Sigmoid colon (tissue), 7 donors: Measurements from ENCODE around the gene TMEM135. TPM values are rescaled to one million over a fixed set of nuclear protein-coding genes. Genes with fewer than 3 reads are reported as not detected.

ENCODE experiments used
- DNase-seq: peaks from one replicate; pipeline ENCODE4 v3.0.0-alpha.2; 2019
- H3K27ac ChIP-seq, 4 donors: fragments of 200-600 bp; sonication (generic); one replicate each; pipeline ENCODE4 v1.5.1; 2016 to 2019; ENCODE audit warnings: mild to moderate bottlenecking in 1 of 4
- H3K27me3 ChIP-seq, 3 donors: fragments of 200-600 bp; sonication (generic); one replicate each; pipeline ENCODE4 v1.5.1; 2019; ENCODE audit warnings: mild to moderate bottlenecking in 1 of 3
- H3K36me3 ChIP-seq, 4 donors: fragments of 200-600 bp; sonication (generic); one replicate each; pipeline ENCODE4 v1.5.1; 2016 to 2019
- H3K4me1 ChIP-seq, 4 donors: fragments of 200-600 bp; sonication (generic); one replicate each; pipeline ENCODE4 v1.5.1; 2017 to 2019
- H3K4me3 ChIP-seq, 4 donors: fragments of 200-600 bp; sonication (generic); one replicate each; pipeline ENCODE4 v1.5.1; 2017 to 2019; ENCODE audit warnings: mild to moderate bottlenecking in 2 of 4, moderate library complexity in 1 of 4
- H3K9me3 ChIP-seq, 4 donors: fragments of 200-600 bp in 3 of 4; sonication (generic) in 3 of 4; one replicate each; pipeline versions ENCODE4 v1.5.1 to v1.6.1; 2013 to 2019
- CTCF ChIP-seq, 4 experiments: fragments of 450-650 bp in 3 of 4; fragments of 200-600 bp in 1 of 4; IDR thresholded peaks; one replicate each; pipeline ENCODE4 v1.5.1; 2016 to 2019; ENCODE audit warnings: antibody characterized with exemption in 4 of 4, mild to moderate bottlenecking in 3 of 4, moderate library complexity in 2 of 4
- EP300 ChIP-seq, 4 donors: sonication (generic); formaldehyde crosslinking; IDR thresholded peaks; one replicate each; pipeline ENCODE4 v1.6.1; 2017; ENCODE audit warnings: antibody characterized with exemption in 4 of 4
- POLR2A ChIP-seq, 2 donors: fragments of 450-650 bp; IDR thresholded peaks; one replicate each; pipeline ENCODE4 v1.6.1; 2016; ENCODE audit warnings: antibody characterized with exemption in 2 of 2, mild to moderate bottlenecking in 2 of 2, moderate library complexity in 2 of 2
- POLR2AphosphoS5 ChIP-seq, 4 donors: sonication (generic); formaldehyde crosslinking; IDR thresholded peaks; one replicate each; pipeline ENCODE4 v1.6.1; 2017; ENCODE audit warnings: antibody characterized with exemption in 4 of 4
- WGBS, 2 donors: extraction: QIAGEN DNeasy Blood & Tissue Kit; methylation state at CpG; one replicate each; pipeline ENCODE4 v1.1.7; 2013; 5-methylcytosine and 5-hydroxymethylcytosine counted together
- intact Hi-C: fragments of 100-400 bp; cut with DNase I; formaldehyde crosslinking; loops from one replicate; pipeline ENCODE4 v1.15.1; 2023
- polyA plus RNA-seq, 3 donors: library from polyadenylated mRNA; stranded (reverse); fragments of 200-250 nt; gene quantifications; one replicate each; pipeline ENCODE4 v1.2.3, GENCODE V29; 2013
- total RNA-seq, 4 donors: library from RNA; depleted of rRNA; stranded (reverse); fragments of >200 nt; gene quantifications; one replicate each; pipeline ENCODE4 v1.1.0, GENCODE V29; 2016
- donor health status: healthy with polysubstance abuse.
- donor health status: Bipolar disorder and iron deficiency.
- donor health status: healthy.

The TMEM135 gene
- total and polyA plus RNA-seq, 7 donors: 4.8 to 36.2 (median 20.0) TPM

- TF ChIP-seq EP300 (IDR thresholded peaks at IDR 0.05): no peak
- no peaks in the 10 kb centered on the region for H3K9me3 ChIP-seq
- H3K27me3 ChIP-seq: no peaks in the 10 kb centered on the region
- DNase-seq: no peak
- H3K27ac ChIP-seq: no peak overlapping the region
- 36 to 38% methylated on average over 1 of the region's 1 CpG for whole genome bisulfite sequencing, 2 donors
- H3K4me1 ChIP-seq: peaks cover 0 to 9% (median 2%) of the 10 kb centered on the region in 4 donors
- H3K36me3 ChIP-seq: no peaks in the 10 kb centered on the region
- intact Hi-C loops: no loop called here
- H3K4me3 ChIP-seq: no peak overlapping the region
Measured at GRCh38 chr11:87139475-87139874, 101.7 kb downstream of the TMEM135 start.

DNA sequence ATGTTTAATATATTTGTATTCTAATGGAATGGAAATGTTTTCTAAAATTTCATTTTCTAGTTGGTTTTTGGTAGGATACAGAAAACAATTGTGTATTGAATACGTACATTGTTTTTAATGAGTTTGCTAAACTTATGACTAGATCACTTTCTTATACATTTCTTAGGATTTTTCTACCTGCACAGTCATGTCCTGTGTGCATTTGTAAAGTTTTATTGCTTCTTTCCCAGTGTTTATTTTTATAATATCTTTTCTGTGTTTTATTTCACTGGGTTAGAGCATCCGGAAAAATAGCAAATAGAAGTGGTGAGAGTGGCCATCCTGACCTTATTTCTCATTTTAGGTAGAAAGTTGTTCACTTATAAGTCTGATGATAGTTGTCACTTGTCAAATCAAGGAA is 103.6 kb downstream of the TMEM135 start:
- no peak overlapping the region for H3K27ac ChIP-seq
- H3K4me1 ChIP-seq: peaks cover 0 to 12% (median 2%) of the 10 kb centered on the region in 4 donors
- no peaks in the 10 kb centered on the region for H3K9me3 ChIP-seq
- intact Hi-C loops: no loop called here
- H3K4me3 ChIP-seq: no peak overlapping the region
- no peaks in the 10 kb centered on the region for H3K27me3 ChIP-seq
- H3K36me3 ChIP-seq: no peaks in the 10 kb centered on the region
- no peak for DNase-seq
- TF ChIP-seq POLR2AphosphoS5 (IDR thresholded peaks at IDR 0.05): no peak
- no peak for TF ChIP-seq CTCF (IDR thresholded peaks at IDR 0.05)
- TF ChIP-seq EP300 (IDR thresholded peaks at IDR 0.05): no peak
- no peak for TF ChIP-seq POLR2A (IDR thresholded peaks at IDR 0.05)
- WGBS, 2 donors: 43 to 87% methylated on average over 2 of the region's 2 CpGs

DNA sequence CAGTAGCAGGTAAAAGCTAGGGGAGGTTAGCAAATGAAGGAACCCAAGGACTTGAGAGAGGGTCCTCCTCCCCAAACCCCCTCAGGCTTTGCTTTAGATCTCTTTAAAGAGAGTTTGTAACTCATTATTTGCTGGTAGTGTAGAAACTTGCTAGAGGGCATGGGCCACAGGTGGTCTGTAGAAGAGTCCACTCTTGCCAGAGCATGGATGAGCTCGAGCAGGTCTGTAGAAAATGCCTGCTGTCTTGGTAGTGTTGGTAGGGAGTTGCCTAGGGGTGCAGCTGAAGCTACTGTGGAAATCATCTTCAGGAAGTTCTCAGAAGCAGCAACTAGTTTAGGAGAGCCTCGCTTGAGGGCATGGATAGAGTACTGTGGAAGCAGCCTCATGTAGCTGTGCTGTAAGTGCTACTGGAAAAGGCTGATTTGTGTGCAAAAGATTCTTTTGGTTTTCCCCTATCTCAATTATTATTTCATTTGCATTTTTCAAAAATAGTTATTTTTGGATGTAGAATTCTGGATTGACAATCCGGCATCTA is 104.3 kb downstream of the TMEM135 start:
- Histone ChIP-seq H3K27ac (no peak overlapping the region), H3K4me1 (peaks cover 0 to 12% (median 2%) of the 10 kb centered on the region in 4 donors), H3K36me3 (no peaks in the 10 kb centered on the region), H3K9me3 (no peaks in the 10 kb centered on the region), H3K4me3 (no peak overlapping the region), H3K27me3 (no peaks in the 10 kb centered on the region)
- TF ChIP-seq EP300 (IDR thresholded peaks at IDR 0.05) (no peak), CTCF (IDR thresholded peaks at IDR 0.05) (no peak), POLR2A (IDR thresholded peaks at IDR 0.05) (no peak), POLR2AphosphoS5 (IDR thresholded peaks at IDR 0.05) (no peak)
- intact Hi-C loops: no loop called here
- no peak for DNase-seq
- WGBS, 2 donors: 76 to 77% methylated on average over 3 of the region's 3 CpGs

- no peaks in the 10 kb centered on the region for H3K9me3 ChIP-seq
- TF ChIP-seq POLR2A (IDR thresholded peaks at IDR 0.05) (no peak), POLR2AphosphoS5 (IDR thresholded peaks at IDR 0.05) (no peak), EP300 (IDR thresholded peaks at IDR 0.05) (no peak), CTCF (IDR thresholded peaks at IDR 0.05) (no peak)
- no peak for DNase-seq
- 100% methylated on average over 1 of the region's 1 CpG for WGBS, 2 donors
- no peak overlapping the region for H3K27ac ChIP-seq
- intact Hi-C loops: no loop called here
- H3K4me1 ChIP-seq: peaks cover 0 to 11% (median 2%) of the 10 kb centered on the region in 4 donors
- no peaks in the 10 kb centered on the region for H3K36me3 ChIP-seq
- no peak overlapping the region for H3K4me3 ChIP-seq
- no peaks in the 10 kb centered on the region for H3K27me3 ChIP-seq
Measured at GRCh38 chr11:87142594-87142993, 104.9 kb downstream of the TMEM135 start.

DNA sequence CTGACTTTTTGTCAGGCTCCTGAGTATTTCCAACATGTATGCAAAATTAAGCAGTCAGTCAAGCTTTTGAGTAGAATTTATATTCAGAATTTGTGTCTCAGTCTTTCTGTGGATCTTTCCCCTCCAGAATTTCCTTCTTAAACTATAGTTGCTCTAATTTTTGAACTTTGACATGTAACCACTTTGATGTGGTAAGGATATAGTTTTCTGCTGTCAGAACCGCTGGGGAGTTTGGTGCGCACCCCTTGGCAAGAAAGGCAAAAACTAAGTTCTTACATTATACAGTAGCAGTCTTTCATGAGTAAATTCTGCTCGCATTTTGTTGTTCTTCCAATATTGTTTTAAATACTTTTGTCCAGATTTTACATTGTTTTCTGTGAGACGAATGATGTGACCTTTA is 105.9 kb downstream of the TMEM135 start:
- WGBS, 2 donors: 72 to 80% methylated on average over 4 of the region's 4 CpGs
- no peaks in the 10 kb centered on the region for H3K9me3 ChIP-seq
- no peak for TF ChIP-seq EP300 (IDR thresholded peaks at IDR 0.05)
- no peak for TF ChIP-seq CTCF (IDR thresholded peaks at IDR 0.05)
- TF ChIP-seq POLR2AphosphoS5 (IDR thresholded peaks at IDR 0.05): no peak
- no peak for TF ChIP-seq POLR2A (IDR thresholded peaks at IDR 0.05)

More for the DNA sequence above, 105.9 kb downstream of the TMEM135 start:
- Histone ChIP-seq H3K4me1 (peaks cover 0 to 10% (median 2%) of the 10 kb centered on the region in 4 donors), H3K4me3 (no peak overlapping the region), H3K27me3 (no peaks in the 10 kb centered on the region), H3K36me3 (no peaks in the 10 kb centered on the region), H3K27ac (no peak overlapping the region)
- intact Hi-C loops: no loop called here
- DNase-seq: no peak
